Upper lobe of left lung (tissue), 6 donors: Measurements from ENCODE around the gene MINDY3. TPM values are rescaled to one million over a fixed set of nuclear protein-coding genes. Genes with fewer than 3 reads are reported as not detected.

Experiments
- ATAC-seq, 2 donors: fragments of 200-7000 bp; cut with Tn5 transposase; one replicate each; pipeline ENCODE4 v1.9.1; 2022; ENCODE audit warnings: mild to moderate bottlenecking in 2 of 2, moderate library complexity in 2 of 2; ENCODE audit not compliant: low FRiP score in 2 of 2
- DNase-seq, 2 donors: peaks; one replicate each; pipeline ENCODE4 v3.0.0-alpha.2; 2019 to 2020
- H3K27ac ChIP-seq, 4 donors: fragments of 200-600 bp; sonication (generic); one replicate each; pipeline ENCODE4 v1.5.1; 2016 to 2019
- H3K27me3 ChIP-seq, 4 donors: fragments of 200-600 bp; sonication (generic); one replicate each; pipeline ENCODE4 v1.5.1; 2017 to 2019
- H3K36me3 ChIP-seq, 4 donors: fragments of 200-600 bp; sonication (generic); one replicate each; pipeline ENCODE4 v1.5.1; 2016 to 2019
- H3K4me1 ChIP-seq, 4 donors: fragments of 200-600 bp; sonication (generic); one replicate each; pipeline ENCODE4 v1.5.1; 2018 to 2019
- H3K4me3 ChIP-seq, 4 donors: fragments of 200-600 bp; sonication (generic); one replicate each; pipeline ENCODE4 v1.5.1; 2017 to 2019; ENCODE audit warnings: mild to moderate bottlenecking in 2 of 4, moderate library complexity in 1 of 4
- H3K9me3 ChIP-seq, 4 donors: fragments of 200-600 bp; sonication (generic); one replicate each; pipeline ENCODE4 v1.5.1; 2018 to 2019
- CTCF ChIP-seq, 6 experiments: fragments of 450-650 bp in 4 of 6; fragments of 200-600 bp in 2 of 6; sonication (generic) in 2 of 6; IDR thresholded peaks; one replicate each; pipeline ENCODE4 v1.5.1; 2016 to 2019; ENCODE audit warnings: antibody characterized with exemption in 6 of 6
- EP300 ChIP-seq, 4 donors: sonication (generic); formaldehyde crosslinking; IDR thresholded peaks; one replicate each; pipeline ENCODE4 v1.5.1; 2017; ENCODE audit warnings: antibody characterized with exemption in 4 of 4, control low read depth in 2 of 4
- POLR2A ChIP-seq, 4 donors: fragments of 450-650 bp; IDR thresholded peaks; one replicate each; pipeline ENCODE4 v1.5.1; 2016 to 2017; ENCODE audit warnings: antibody characterized with exemption in 4 of 4, mild to moderate bottlenecking in 2 of 4
- POLR2AphosphoS5 ChIP-seq, 2 donors: sonication (generic); formaldehyde crosslinking; IDR thresholded peaks; one replicate each; pipeline ENCODE4 v1.5.1; 2017; ENCODE audit warnings: antibody characterized with exemption in 2 of 2
- WGBS, 2 donors: methylation state at CpG; one replicate each; pipeline ENCODE4 v1.1.5; 2017 to 2018; 5-methylcytosine and 5-hydroxymethylcytosine counted together
- total RNA-seq, 6 donors: library from RNA; depleted of rRNA in 4 of 6; stranded (reverse); fragments of >200 nt in 4 of 6; gene quantifications; one replicate each; pipeline versions ENCODE4 v1.1.0 to v1.2.1, GENCODE V29; 2016 to 2021
- donor health status: DM: no; HTN: no; CAD: no; lungs with moderate emphysema.
- donor health status: DM: no; HTN: yes; CAD: no; lungs with severe emphysema.

The MINDY3 gene
- total RNA-seq, 6 donors from 2014 or later: 10.8 to 39.8 (median 26.5) TPM

GRCh38 chr10:15783941-15784636 is 76.2 kb downstream of the MINDY3 start:
- no peak for DNase-seq
- Histone ChIP-seq H3K36me3 (peaks cover 3 to 61% (median 15%) of the 10 kb centered on the region in 4 donors), H3K9me3 (no peaks in the 10 kb centered on the region), H3K27me3 (no peaks in the 10 kb centered on the region), H3K4me1 (no peaks in the 10 kb centered on the region), H3K27ac (no peak overlapping the region), H3K4me3 (no peak overlapping the region)
- 68 to 80% methylated on average over 5 of the region's 5 CpGs for WGBS, 2 donors
- ATAC-seq: no peak
- TF ChIP-seq EP300 (IDR thresholded peaks at IDR 0.05): no peak
- TF ChIP-seq POLR2AphosphoS5 (IDR thresholded peaks at IDR 0.05): no peak
- TF ChIP-seq CTCF (IDR thresholded peaks at IDR 0.05): no peak
- TF ChIP-seq POLR2A (IDR thresholded peaks at IDR 0.05): no peak

GRCh38 chr10:15782851-15783250 is 77.5 kb downstream of the MINDY3 start:
- TF ChIP-seq POLR2AphosphoS5 (IDR thresholded peaks at IDR 0.05) (no peak), POLR2A (IDR thresholded peaks at IDR 0.05) (no peak), CTCF (IDR thresholded peaks at IDR 0.05) (no peak), EP300 (IDR thresholded peaks at IDR 0.05) (no peak)
- H3K4me3 ChIP-seq: no peak overlapping the region
- DNase-seq (no peak), ATAC-seq (no peak)
- H3K27me3 ChIP-seq: no peaks in the 10 kb centered on the region
- H3K36me3 ChIP-seq: peaks cover 3 to 62% (median 20%) of the 10 kb centered on the region in 4 donors
- H3K4me1 ChIP-seq: no peaks in the 10 kb centered on the region
- H3K9me3 ChIP-seq: no peaks in the 10 kb centered on the region
- 86 to 87% methylated on average over 4 of the region's 4 CpGs for WGBS, 2 donors
- H3K27ac ChIP-seq: no peak overlapping the region

GRCh38 chr10:15781381-15781960 is 78.8 kb downstream of the MINDY3 start:
- H3K4me1 ChIP-seq: no peaks in the 10 kb centered on the region
- DNase-seq (no peak), ATAC-seq (no peak)
- H3K27ac ChIP-seq: no peak overlapping the region
- H3K9me3 ChIP-seq: peaks cover 0 to 4% (median 0%) of the 10 kb centered on the region in 4 donors
- H3K36me3 ChIP-seq: peaks cover 3 to 59% (median 19%) of the 10 kb centered on the region in 4 donors
- 95 to 97% methylated on average over 7 of the region's 7 CpGs for WGBS, 2 donors
- H3K27me3 ChIP-seq: no peaks in the 10 kb centered on the region
- H3K4me3 ChIP-seq: no peak overlapping the region
- TF ChIP-seq POLR2A (IDR thresholded peaks at IDR 0.05) (no peak), CTCF (IDR thresholded peaks at IDR 0.05) (no peak), POLR2AphosphoS5 (IDR thresholded peaks at IDR 0.05) (no peak), EP300 (IDR thresholded peaks at IDR 0.05) (no peak)

- no peaks in the 10 kb centered on the region for H3K4me1 ChIP-seq
- no peak overlapping the region for H3K4me3 ChIP-seq
- TF ChIP-seq CTCF (IDR thresholded peaks at IDR 0.05) (no peak), EP300 (IDR thresholded peaks at IDR 0.05) (no peak), POLR2AphosphoS5 (IDR thresholded peaks at IDR 0.05) (no peak), POLR2A (IDR thresholded peaks at IDR 0.05) (no peak)
- DNase-seq (no peak), ATAC-seq (no peak)
- peaks cover 0 to 4% (median 0%) of the 10 kb centered on the region in 4 donors for H3K9me3 ChIP-seq
- H3K27ac ChIP-seq: no peak overlapping the region
- WGBS, 2 donors: 75 to 86% methylated on average over 6 of the region's 6 CpGs
- no peaks in the 10 kb centered on the region for H3K27me3 ChIP-seq
- H3K36me3 ChIP-seq: peaks cover 0 to 50% (median 14%) of the 10 kb centered on the region in 4 donors
Measured at GRCh38 chr10:15780353-15781135, 79.8 kb downstream of the MINDY3 start.
